Esophagus muscularis mucosa (tissue), 3 donors: ENCODE results near the gene SHB.

Experiments used
- CTCF ChIP-seq, 3 experiments: fragments of 200-600 bp in 2 of 3; fragments of 450-650 bp in 1 of 3; sonication (generic) in 2 of 3; IDR thresholded peaks; one replicate each; pipeline ENCODE4 v1.5.1; 2017 to 2019; ENCODE audit warnings: antibody characterized with exemption in 3 of 3, mild to moderate bottlenecking in 2 of 3, moderate library complexity in 1 of 3
- POLR2A ChIP-seq: fragments of 450-650 bp; IDR thresholded peaks from one replicate; pipeline ENCODE4 v1.6.1; 2017; ENCODE audit warnings: antibody characterized with exemption, moderate library complexity, mild to moderate bottlenecking, low read depth

GRCh38 chr9:38088006-38088925 is 19.2 kb upstream of the SHB start:
- peak; percentile 89 to 99 (median 95) for TF ChIP-seq CTCF (IDR thresholded peaks at IDR 0.05)
- no peak for TF ChIP-seq POLR2A
